Skeletal muscle satellite cell (primary cell): ENCODE results near the gene PCDHGC3.

Experiments
- H3K27me3 ChIP-seq: 2 replicates; pipeline ENCODE4 v1.7.0; 2013; ENCODE audit warnings: low read length; ENCODE audit not compliant: control insufficient read depth, insufficient read depth
- H3K36me3 ChIP-seq: 2 replicates; pipeline ENCODE4 v1.7.0; 2013; ENCODE audit warnings: mild to moderate bottlenecking, control low read depth, low read length; ENCODE audit not compliant: insufficient read depth
- H3K4me1 ChIP-seq: 2 replicates; pipeline ENCODE4 v1.7.0; 2013; ENCODE audit warnings: low read length; ENCODE audit not compliant: control insufficient read depth, insufficient read depth
- H3K4me2 ChIP-seq: 2 replicates; pipeline ENCODE4 v1.7.0; 2013; ENCODE audit warnings: mild to moderate bottlenecking, low read length
- H3K4me3 ChIP-seq: 2 replicates; pipeline ENCODE4 v1.7.0; 2013; ENCODE audit warnings: low read length
- H3K9ac ChIP-seq: 2 replicates; pipeline ENCODE4 v1.7.0; 2013; ENCODE audit warnings: mild to moderate bottlenecking, low read depth, low read length, moderate library complexity
- H3K9me3 ChIP-seq: replicated peaks from 2 replicates; pipeline ENCODE4 v1.7.0; 2013; ENCODE audit warnings: mild to moderate bottlenecking, control low read depth, low read length

PCDHGC3 gene

DNA sequence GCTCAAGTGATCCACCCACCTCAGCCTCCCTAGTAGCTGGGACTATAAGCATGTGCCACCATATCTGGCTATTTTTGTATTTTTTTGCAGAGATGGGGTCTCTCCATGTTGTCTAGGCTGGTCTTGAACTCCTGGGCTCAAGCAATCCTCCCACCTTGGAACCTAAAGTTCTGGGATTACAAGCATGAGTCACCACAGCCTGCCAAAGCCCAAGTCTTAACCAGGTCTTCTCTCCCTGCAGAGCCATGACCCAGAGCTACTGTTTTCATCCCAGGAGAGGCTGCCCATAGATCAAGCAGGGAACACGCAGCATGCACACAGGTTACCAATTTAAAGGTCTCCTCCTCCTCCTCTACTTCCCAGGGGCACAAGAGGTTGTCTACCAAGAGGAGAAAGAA lies 42.9 kb downstream of the PCDHGC3 start:
- Histone ChIP-seq H3K36me3 (peaks cover 10% of the 10 kb centered on the region), H3K4me2 (peak overlapping the region; percentile 31), H3K4me3 (no peak overlapping the region), H3K9ac (peak overlapping the region; percentile 67), H3K9me3 (no peaks in the 10 kb centered on the region), H3K27me3 (no peaks in the 10 kb centered on the region), H3K4me1 (peaks cover 94% of the 10 kb centered on the region)

DNA sequence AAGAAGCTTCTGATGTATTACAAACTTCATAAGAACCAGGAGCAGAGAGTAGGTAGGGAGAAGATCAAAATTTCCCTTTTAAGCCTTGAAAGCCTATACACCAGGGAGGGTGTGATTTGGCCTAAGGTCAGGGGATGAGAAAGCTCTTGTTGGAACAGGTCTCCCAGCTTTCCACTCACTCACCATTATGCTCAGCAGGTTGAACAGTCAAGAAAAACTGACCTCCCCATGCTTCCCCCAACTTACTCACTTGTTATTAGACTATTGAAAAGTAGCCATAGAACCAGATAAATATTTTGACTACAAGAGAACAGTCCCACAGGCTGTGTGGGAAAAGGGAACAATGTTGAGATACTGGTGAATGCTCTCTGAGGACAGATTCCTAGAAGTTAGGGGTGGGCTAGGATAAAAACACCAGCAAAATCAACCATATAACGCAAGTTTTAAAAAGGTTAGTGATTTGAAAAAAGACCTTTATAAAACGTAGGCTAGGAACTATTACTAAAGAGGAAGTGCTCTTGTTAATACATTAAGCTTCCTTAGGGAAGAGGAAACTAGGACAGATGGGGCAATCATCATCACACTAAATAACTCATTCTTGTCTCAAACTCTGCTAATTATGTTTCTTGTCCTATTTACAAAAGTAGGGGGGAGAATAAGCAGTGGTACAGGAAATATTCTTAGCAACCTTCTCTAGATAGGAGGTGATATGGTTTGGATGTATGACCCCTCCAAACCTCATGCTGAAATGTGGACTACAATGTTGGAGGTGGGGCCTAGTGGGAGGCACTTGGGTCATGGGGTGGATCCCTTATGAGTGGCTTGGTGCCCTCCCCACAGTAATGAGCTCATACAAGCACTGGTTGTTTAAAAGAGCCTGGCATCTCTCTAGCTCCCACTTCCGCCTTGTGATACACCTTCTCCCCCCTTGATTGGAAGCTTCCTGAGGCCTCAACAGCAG lies 44.1 kb downstream of the PCDHGC3 start:
- H3K9ac ChIP-seq, result no peak overlapping the region
- H3K27me3 ChIP-seq, result no peaks in the 10 kb centered on the region
- peaks cover 92% of the 10 kb centered on the region for H3K4me1 ChIP-seq
- H3K9me3 ChIP-seq, result no peaks in the 10 kb centered on the region
- H3K4me2 ChIP-seq, result no peak overlapping the region
- peaks cover 10% of the 10 kb centered on the region for H3K36me3 ChIP-seq
- H3K4me3 ChIP-seq, result no peak overlapping the region

GRCh38 chr5:141521244-141521781 lies 45.5 kb downstream of the PCDHGC3 start:
- peaks cover 14% of the 10 kb centered on the region for H3K36me3 ChIP-seq

GRCh38 chr5:141522301-141522700 lies 46.5 kb downstream of the PCDHGC3 start:
- Histone ChIP-seq H3K27me3 (no peaks in the 10 kb centered on the region), H3K9ac (peak overlapping the region; percentile 69), H3K36me3 (peaks cover 15% of the 10 kb centered on the region)

More at GRCh38 chr5:141521244-141521781, 45.5 kb downstream of the PCDHGC3 start:
- Histone ChIP-seq H3K4me2 (peak overlapping the region; percentile 57), H3K9ac (peak overlapping the region; percentile 69), H3K27me3 (no peaks in the 10 kb centered on the region), H3K4me3 (no peak overlapping the region), H3K9me3 (no peaks in the 10 kb centered on the region), H3K4me1 (peaks cover 90% of the 10 kb centered on the region)

GRCh38 chr5:141523991-141524390 lies 48.2 kb downstream of the PCDHGC3 start:
- no peaks in the 10 kb centered on the region for H3K9me3 ChIP-seq
- no peaks in the 10 kb centered on the region for H3K27me3 ChIP-seq
- H3K4me2 ChIP-seq, result peak overlapping the region; percentile 25
- peak overlapping the region; percentile 28 for H3K9ac ChIP-seq
- H3K4me1 ChIP-seq, result peaks cover 72% of the 10 kb centered on the region
- no peak overlapping the region for H3K4me3 ChIP-seq
- H3K36me3 ChIP-seq, result peaks cover 22% of the 10 kb centered on the region

More at GRCh38 chr5:141522301-141522700, 46.5 kb downstream of the PCDHGC3 start:
- peaks cover 80% of the 10 kb centered on the region for H3K4me1 ChIP-seq
- H3K4me2 ChIP-seq, result no peak overlapping the region
- H3K9me3 ChIP-seq, result no peaks in the 10 kb centered on the region
- no peak overlapping the region for H3K4me3 ChIP-seq

GRCh38 chr5:141524604-141525597 lies 49.1 kb downstream of the PCDHGC3 start:
- Histone ChIP-seq H3K4me1 (peaks cover 72% of the 10 kb centered on the region), H3K9ac (peak overlapping the region; percentile 28), H3K27me3 (no peaks in the 10 kb centered on the region), H3K36me3 (peaks cover 22% of the 10 kb centered on the region), H3K4me2 (peak overlapping the region; percentile 39), H3K9me3 (no peaks in the 10 kb centered on the region), H3K4me3 (no peak overlapping the region)

- H3K4me3 ChIP-seq, result no peak overlapping the region
- no peaks in the 10 kb centered on the region for H3K9me3 ChIP-seq
- H3K36me3 ChIP-seq, result peaks cover 22% of the 10 kb centered on the region
- H3K4me2 ChIP-seq, result peak overlapping the region; percentile 39
- H3K4me1 ChIP-seq, result peaks cover 65% of the 10 kb centered on the region
- H3K27me3 ChIP-seq, result no peaks in the 10 kb centered on the region
- no peak overlapping the region for H3K9ac ChIP-seq
Measured at GRCh38 chr5:141525653-141526052, 49.9 kb downstream of the PCDHGC3 start.

- no peak overlapping the region for H3K4me2 ChIP-seq
- peaks cover 22% of the 10 kb centered on the region for H3K36me3 ChIP-seq
- H3K9me3 ChIP-seq, result no peaks in the 10 kb centered on the region
- no peak overlapping the region for H3K9ac ChIP-seq
- no peak overlapping the region for H3K4me3 ChIP-seq
- H3K4me1 ChIP-seq, result peaks cover 50% of the 10 kb centered on the region
- H3K27me3 ChIP-seq, result no peaks in the 10 kb centered on the region
Measured at GRCh38 chr5:141527426-141527825, 51.7 kb downstream of the PCDHGC3 start.
